GM06990 (cell line): ENCODE measurements around the gene MYO18A.

Experiments
- DNase-seq: peaks from one replicate; pipeline ENCODE4 v3.0.0-alpha.2; 2011; ENCODE audit not compliant: insufficient read length; ENCODE audit errors: extremely low read depth
- H3K27me3 ChIP-seq: replicated peaks from 2 replicates; pipeline ENCODE4 v1.6.0; 2011; ENCODE audit warnings: low read length; ENCODE audit not compliant: control insufficient read depth, insufficient read depth
- H3K36me3 ChIP-seq: 2 replicates; pipeline ENCODE4 v1.5.1; 2011; ENCODE audit warnings: low read length; ENCODE audit not compliant: control insufficient read depth, insufficient read depth
- H3K4me3 ChIP-seq: replicated peaks from 2 replicates; pipeline ENCODE4 v1.5.1; 2011; ENCODE audit warnings: low read depth, mild to moderate bottlenecking, control low read depth, low read length
- CTCF ChIP-seq: IDR thresholded peaks from 2 replicates; pipeline ENCODE4 v1.5.1; 2011; ENCODE audit warnings: low read length, control low read depth, mild to moderate bottlenecking, inconsistent platforms; ENCODE audit not compliant: insufficient read depth, poor library complexity, severe bottlenecking

The MYO18A gene

GRCh38 chr17:29157310-29157709, 22.9 kb downstream of the MYO18A start:
- no peak for DNase-seq
- no peak overlapping the region for H3K4me3 ChIP-seq
- H3K36me3 ChIP-seq = no peaks in the 10 kb centered on the region; the same call in 1 of the 2 replicates
- H3K27me3 ChIP-seq = no peaks in the 10 kb centered on the region
- TF ChIP-seq CTCF = no peak

GRCh38 chr17:29156781-29157180, 23.4 kb downstream of the MYO18A start:
- no peak for DNase-seq
- Histone ChIP-seq H3K36me3 (no peaks in the 10 kb centered on the region; the same call in 1 of the 2 replicates), H3K27me3 (no peaks in the 10 kb centered on the region), H3K4me3 (no peak overlapping the region)
- TF ChIP-seq CTCF = no peak

GRCh38 chr17:29155966-29156338, 24.2 kb downstream of the MYO18A start:
- no peak for DNase-seq
- H3K27me3 ChIP-seq = no peaks in the 10 kb centered on the region
- TF ChIP-seq CTCF = no peak
- no peaks in the 10 kb centered on the region; the same call in 1 of the 2 replicates for H3K36me3 ChIP-seq
- H3K4me3 ChIP-seq = no peak overlapping the region

GRCh38 chr17:29155227-29155965, 24.8 kb downstream of the MYO18A start:
- no peak for TF ChIP-seq CTCF
- Histone ChIP-seq H3K27me3 (no peaks in the 10 kb centered on the region), H3K36me3 (no peaks in the 10 kb centered on the region; the same call in 1 of the 2 replicates), H3K4me3 (no peak overlapping the region)
- no peak for DNase-seq

GRCh38 chr17:29154516-29155226, 25.5 kb downstream of the MYO18A start:
- Histone ChIP-seq H3K27me3 (no peaks in the 10 kb centered on the region), H3K36me3 (no peaks in the 10 kb centered on the region; the same call in 1 of the 2 replicates), H3K4me3 (no peak overlapping the region)
- no peak for TF ChIP-seq CTCF
- no peak for DNase-seq
